Ovary (tissue), 9 donors: ENCODE data around the gene RGS6. TPM values are rescaled to one million over a fixed set of nuclear protein-coding genes. Genes with fewer than 3 reads are reported as not detected.

ENCODE experiments used
- DNase-seq, 5 donors: peaks; one replicate each; pipeline ENCODE4 v3.0.0-alpha.2; 2019 to 2020
- H3K27ac ChIP-seq, 2 donors: fragments of 200-600 bp; one replicate each; pipeline versions ENCODE4 v1.5.1 to v1.8.0; 2019 to 2022
- H3K27me3 ChIP-seq: fragments of 200-600 bp; one replicate; pipeline ENCODE4 v1.8.0; 2022
- H3K36me3 ChIP-seq: fragments of 200-600 bp; sonication (generic); one replicate; pipeline ENCODE4 v1.5.1; 2019
- H3K4me1 ChIP-seq: one replicate; pipeline ENCODE4 v1.8.1; 2013; ENCODE audit warnings: mild to moderate bottlenecking, moderate library complexity; ENCODE audit not compliant: insufficient read depth
- H3K4me3 ChIP-seq: fragments of 200-600 bp; sonication (generic); one replicate; pipeline ENCODE4 v1.5.1; 2017
- H3K9me3 ChIP-seq, 2 donors: fragments of 200-600 bp in 1 of 2; sonication (generic) in 1 of 2; one replicate each; pipeline versions ENCODE4 v1.5.1 to v1.8.1; 2013 to 2019; ENCODE audit warnings: mild to moderate bottlenecking in 1 of 2, moderate library complexity in 1 of 2
- CTCF ChIP-seq, 3 donors: fragments of 450-650 bp in 2 of 3; fragments of 200-600 bp in 1 of 3; IDR thresholded peaks; one replicate each; pipeline versions ENCODE4 v1.5.1 to v1.8.0; 2016 to 2022; ENCODE audit warnings: antibody characterized with exemption in 3 of 3, mild to moderate bottlenecking in 1 of 3
- EP300 ChIP-seq: sonication (generic); formaldehyde crosslinking; IDR thresholded peaks from one replicate; pipeline ENCODE4 v1.6.1; 2017; ENCODE audit warnings: antibody characterized with exemption
- POLR2A ChIP-seq: fragments of 450-650 bp; IDR thresholded peaks from one replicate; pipeline ENCODE4 v1.6.1; 2017; ENCODE audit warnings: antibody characterized with exemption, mild to moderate bottlenecking, moderate library complexity
- WGBS, 3 donors: extraction: QIAGEN DNeasy Blood & Tissue Kit in 1 of 3; methylation state at CpG; one replicate each; pipeline versions ENCODE4 v1.1.5 to v1.1.7; 2013 to 2017; 5-methylcytosine and 5-hydroxymethylcytosine counted together
- intact Hi-C, 4 donors: fragments of 100-400 bp; cut with DNase I; formaldehyde crosslinking; loops; one replicate each; pipeline versions ENCODE4 v1.11.0 to v1.15.1; 2022 to 2023
- polyA plus RNA-seq, 2 donors: library from polyadenylated mRNA; stranded (reverse); fragments of 200-250 nt in 1 of 2; fragments of 350-450 nt in 1 of 2; fragmentation: Illumina TruSeq in 1 of 2; extraction: RNeasy Lipid Tissue Mini Kit (QIAGEN cat#74804) in 1 of 2; gene quantifications; one replicate each; pipeline ENCODE4 v1.2.3, GENCODE V29; 2013 to 2014
- total RNA-seq, 7 donors: library from RNA; depleted of rRNA in 2 of 7; stranded (reverse); fragments of >200 nt in 2 of 7; fragmentation: NEBNext Ultra II Directional in 3 of 7; extraction: Animal tissue kit (Norgen Biotek cat#: 25700) in 3 of 7; gene quantifications; one replicate each; pipeline versions ENCODE4 v1.1.0 to v1.2.4, GENCODE V29; 2016 to 2023
- donor health status: DM: no; HTN: no; CAD: no; lungs with moderate emphysema.
- donor health status: DM: no; HTN: no; CAD: no.
- donor health status: Bipolar disorder and iron deficiency.
- donor health status: DM: yes; HTN: yes; CAD: no.
- donor health status: DM: no; HTN: no; CAD: no.
- donor health status: DM: yes; HTN: yes; CAD: no.

RGS6 gene
- total and polyA plus RNA-seq, 9 donors, result 0.53 to 6.9 (median 1.1) TPM

- DNase-seq, result no peak
- TF ChIP-seq EP300, result no peak
- no peak for TF ChIP-seq POLR2A
- no peak for TF ChIP-seq CTCF (IDR thresholded peaks at IDR 0.05)
- no peaks in the 10 kb centered on the region for H3K36me3 ChIP-seq
- no peak overlapping the region for H3K27ac ChIP-seq
- intact Hi-C loops, result no loop called here
- H3K27me3 ChIP-seq, result no peaks in the 10 kb centered on the region
- H3K9me3 ChIP-seq, result no peaks in the 10 kb centered on the region
- WGBS, 3 donors, result 83 to 87% (median 85%) methylated on average over 11 of the region's 11 CpGs
- H3K4me3 ChIP-seq, result no peak overlapping the region
- peaks cover 12% of the 10 kb centered on the region for H3K4me1 ChIP-seq
Measured at GRCh38 chr14:72525087-72525915, 593.1 kb downstream of the RGS6 start.

DNA sequence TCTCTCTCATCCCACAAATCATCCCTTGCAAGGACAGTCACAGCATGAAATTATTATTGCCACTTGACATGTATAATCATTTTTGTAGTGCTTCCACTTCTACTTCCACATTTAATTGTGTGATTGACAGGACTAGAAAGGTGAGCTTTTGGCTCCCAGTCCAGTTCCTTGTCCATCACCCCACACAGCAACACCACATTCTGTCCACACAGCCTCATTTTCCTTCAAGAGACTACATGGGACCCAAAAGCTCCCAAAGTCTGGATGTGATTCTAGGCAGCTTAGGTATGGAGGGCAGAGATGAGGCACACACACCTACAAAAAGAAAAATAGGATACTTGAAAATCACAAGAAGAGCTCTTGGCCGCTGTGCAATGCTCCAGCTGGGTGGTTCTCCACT is 595.4 kb downstream of the RGS6 start:
- WGBS, 3 donors, result 87 to 100% (median 91%) methylated on average over 1 of the region's 1 CpG
- DNase-seq, result no peak
- Histone ChIP-seq H3K27me3 (no peaks in the 10 kb centered on the region), H3K4me1 (peaks cover 12% of the 10 kb centered on the region), H3K27ac (no peak overlapping the region), H3K36me3 (no peaks in the 10 kb centered on the region), H3K9me3 (no peaks in the 10 kb centered on the region), H3K4me3 (no peak overlapping the region)
- intact Hi-C loops, result no loop called here
- TF ChIP-seq CTCF (IDR thresholded peaks at IDR 0.05) (no peak), EP300 (no peak)

DNA sequence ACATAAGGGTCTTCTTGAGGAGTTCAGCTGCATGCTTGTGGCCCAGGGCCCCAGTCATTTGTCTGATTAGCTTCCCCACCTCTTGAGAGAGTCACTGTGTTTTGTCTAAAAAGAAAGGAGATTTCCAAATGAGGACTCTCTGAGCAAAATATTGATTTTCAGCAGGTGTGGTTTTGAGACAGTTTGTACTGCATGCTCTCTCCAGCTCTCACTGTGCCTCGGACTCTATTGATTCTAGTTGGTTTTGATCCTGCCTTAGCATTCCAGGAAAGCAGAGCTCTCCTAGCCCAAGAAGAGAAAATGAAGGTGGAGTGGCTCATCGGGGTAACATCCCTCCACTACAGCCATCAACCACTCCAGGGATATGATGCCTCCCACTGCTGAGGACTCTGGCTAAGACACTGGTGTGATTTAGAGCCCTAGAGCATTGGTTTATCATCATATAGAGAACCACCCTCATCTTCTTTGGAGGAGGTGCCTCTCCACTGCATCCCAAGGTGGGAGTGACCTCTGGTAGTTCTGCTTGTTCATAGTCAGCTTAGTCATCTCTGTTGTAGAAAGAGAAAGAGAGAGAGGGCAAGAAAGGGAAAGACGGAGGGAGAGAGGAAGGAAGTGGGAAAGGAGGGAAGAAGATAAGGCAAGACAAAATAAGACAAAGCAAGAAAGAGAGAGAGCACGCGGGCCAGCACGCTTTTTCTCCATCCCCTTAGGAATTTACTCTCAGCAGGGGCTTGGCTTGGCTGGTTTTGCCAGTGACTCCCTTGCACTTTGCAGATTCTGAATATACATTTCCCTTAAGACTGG is 596.0 kb downstream of the RGS6 start:
- no peaks in the 10 kb centered on the region for H3K27me3 ChIP-seq
- H3K27ac ChIP-seq, result no peak overlapping the region
- WGBS, 3 donors, result 12 to 15% (median 12%) methylated on average over 6 of the region's 6 CpGs
- TF ChIP-seq CTCF (IDR thresholded peaks at IDR 0.05) (no peak), EP300 (no peak), POLR2A (no peak)
- no peak overlapping the region for H3K4me3 ChIP-seq
- intact Hi-C loops, result no loop called here
- H3K9me3 ChIP-seq, result no peaks in the 10 kb centered on the region
- no peak for DNase-seq
- no peaks in the 10 kb centered on the region for H3K36me3 ChIP-seq
- H3K4me1 ChIP-seq, result peaks cover 8% of the 10 kb centered on the region

DNA sequence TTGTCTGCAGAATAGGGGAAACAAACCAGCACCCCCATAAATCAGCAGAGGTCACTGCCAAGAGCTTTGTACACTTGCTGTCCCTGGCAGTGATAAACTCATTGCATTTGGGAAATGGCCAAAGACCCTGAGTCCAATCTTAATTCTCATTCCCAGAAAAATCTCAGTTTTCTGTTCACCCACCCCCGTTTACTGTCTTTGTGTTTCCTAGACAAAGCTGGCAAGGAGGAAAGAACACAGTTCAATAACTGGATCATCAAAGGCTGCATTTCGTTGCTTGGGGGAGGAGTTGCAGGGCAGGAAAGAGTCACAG is 596.6 kb downstream of the RGS6 start:
- Histone ChIP-seq H3K27me3 (no peaks in the 10 kb centered on the region), H3K4me1 (peaks cover 8% of the 10 kb centered on the region), H3K9me3 (no peaks in the 10 kb centered on the region), H3K4me3 (no peak overlapping the region), H3K36me3 (no peaks in the 10 kb centered on the region), H3K27ac (no peak overlapping the region)
- intact Hi-C loops, result no loop called here
- no peak for DNase-seq
- WGBS, 3 donors, result 8 to 14% (median 14%) methylated on average over 2 of the region's 2 CpGs
- TF ChIP-seq POLR2A (no peak), EP300 (no peak), CTCF (IDR thresholded peaks at IDR 0.05) (no peak)
